ENCODE data around the gene ARHGEF7. TPM values are rescaled to one million over a fixed set of nuclear protein-coding genes. Genes with fewer than 3 reads are reported as not detected.

The ARHGEF7 gene
- total and polyA plus RNA-seq, 4 experiments from 2014 or later = 6.6 to 73.7 (median 40.7) TPM

DNA sequence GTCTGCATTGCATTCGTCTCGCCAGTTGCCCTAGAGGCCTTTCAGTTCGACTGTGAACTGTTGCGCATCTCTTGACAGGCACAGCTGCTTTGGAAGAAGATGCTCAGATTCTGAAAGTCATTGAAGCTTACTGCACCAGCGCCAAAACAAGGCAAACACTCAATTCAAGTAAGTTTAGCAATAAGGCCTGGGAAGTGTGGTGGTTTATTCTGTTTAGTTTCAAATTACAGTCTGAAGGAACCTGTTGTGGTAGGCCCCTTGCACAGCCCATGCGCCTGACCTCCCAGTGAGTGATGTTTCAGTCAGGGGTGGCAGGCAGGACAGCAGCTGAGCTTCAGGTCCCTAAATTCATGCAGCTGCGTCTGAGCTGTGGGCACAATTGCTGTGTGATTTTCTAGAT is 173.2 kb downstream of the ARHGEF7 start:
- peaks cover 42% of the 10 kb centered on the region for H3K36me3 ChIP-seq (ENCODE audit: insufficient read depth, low read length)
- no peak overlapping the region for H3K4me3 ChIP-seq (ENCODE audit: low read length in 2 of 2)
- no peaks in the 10 kb centered on the region for H3K27me3 ChIP-seq (ENCODE audit: insufficient read depth, low read length)
- H3K4me1 ChIP-seq (ENCODE audit: insufficient read depth, low read length) = no peaks in the 10 kb centered on the region
- H3K4me3 Mint-ChIP-seq = no peak overlapping the region
- H3K27me3 Mint-ChIP-seq = no peaks in the 10 kb centered on the region
- ChIA-PET POLR2A (ENCODE audit: partially characterized antibody) (no interaction called here), CTCF (ENCODE audit: partially characterized antibody) (no interaction called here)
- no peaks in the 10 kb centered on the region for H3K9me3 ChIP-seq (ENCODE audit: control insufficient read depth in 1 of 2, low read length in 2 of 2)
- H3K27ac Mint-ChIP-seq = no peak overlapping the region
- H3K4me1 Mint-ChIP-seq = peaks cover 0 to 9% (median 3%) of the 10 kb centered on the region in 4 donors
- DNase-seq = no peak
- no peaks in the 10 kb centered on the region for H3K9me3 Mint-ChIP-seq
- intact Hi-C loops (cut with micrococcal nuclease) = no loop called here
- no peak overlapping the region for H3K27ac ChIP-seq (ENCODE audit: low read depth, low read length)
- peaks cover 73 to 85% of the 10 kb centered on the region in 2 donors for H3K36me3 Mint-ChIP-seq

GRCh38 chr13:111289251-111289650 is 174.1 kb downstream of the ARHGEF7 start:
- no peak for DNase-seq
- no peak overlapping the region for H3K4me3 ChIP-seq (ENCODE audit: low read length in 2 of 2)
- H3K9me3 ChIP-seq (ENCODE audit: control insufficient read depth in 1 of 2, low read length in 2 of 2) = no peaks in the 10 kb centered on the region
- Mint-ChIP-seq H3K4me1 (peaks cover 4 to 17% (median 7%) of the 10 kb centered on the region in 4 donors), H3K9me3 (no peaks in the 10 kb centered on the region), H3K36me3 (peaks cover 71 to 85% of the 10 kb centered on the region in 2 donors), H3K27me3 (no peaks in the 10 kb centered on the region), H3K4me3 (no peak overlapping the region), H3K27ac (no peak overlapping the region)
- intact Hi-C loops (cut with micrococcal nuclease) = no loop called here
- no peak overlapping the region for H3K27ac ChIP-seq (ENCODE audit: low read depth, low read length)
- H3K27me3 ChIP-seq (ENCODE audit: insufficient read depth, low read length) = no peaks in the 10 kb centered on the region
- ChIA-PET CTCF (ENCODE audit: partially characterized antibody) (no interaction called here), POLR2A (ENCODE audit: partially characterized antibody) (no interaction called here)
- H3K4me1 ChIP-seq (ENCODE audit: insufficient read depth, low read length) = no peaks in the 10 kb centered on the region
- peaks cover 33% of the 10 kb centered on the region for H3K36me3 ChIP-seq (ENCODE audit: insufficient read depth, low read length)

- Mint-ChIP-seq H3K4me1 (peaks cover 24 to 40% (median 30%) of the 10 kb centered on the region in 4 donors), H3K4me3 (no peak overlapping the region), H3K27me3 (no peaks in the 10 kb centered on the region), H3K9me3 (no peaks in the 10 kb centered on the region), H3K27ac (peak overlapping the region in 3 of 7 donors; percentile 32 to 70 (median 61)), H3K36me3 (peaks cover 64 to 75% of the 10 kb centered on the region in 2 donors)
- ChIA-PET POLR2A (ENCODE audit: partially characterized antibody) (no interaction called here), CTCF (ENCODE audit: partially characterized antibody) (no interaction called here)
- DNase-seq = no peak
- Histone ChIP-seq H3K9me3 (ENCODE audit: control insufficient read depth in 1 of 2, low read length in 2 of 2) (no peaks in the 10 kb centered on the region), H3K4me1 (ENCODE audit: insufficient read depth, low read length) (peaks cover 20% of the 10 kb centered on the region), H3K36me3 (ENCODE audit: insufficient read depth, low read length) (peaks cover 15% of the 10 kb centered on the region), H3K4me3 (ENCODE audit: low read length in 2 of 2) (no peak overlapping the region), H3K27ac (ENCODE audit: low read depth, low read length) (no peak overlapping the region), H3K27me3 (ENCODE audit: insufficient read depth, low read length) (no peaks in the 10 kb centered on the region)
- intact Hi-C loops (cut with micrococcal nuclease) = no loop called here
These were observed 176.8 kb downstream of the ARHGEF7 start for GRCh38 chr13:111291908-111292307.

- H3K9me3 ChIP-seq (ENCODE audit: control insufficient read depth in 1 of 2, low read length in 2 of 2) = no peaks in the 10 kb centered on the region
- Mint-ChIP-seq H3K27ac (no peak overlapping the region), H3K4me1 (peaks cover 24 to 44% (median 37%) of the 10 kb centered on the region in 4 donors), H3K9me3 (no peaks in the 10 kb centered on the region), H3K4me3 (no peak overlapping the region), H3K36me3 (peaks cover 63 to 73% of the 10 kb centered on the region in 2 donors), H3K27me3 (no peaks in the 10 kb centered on the region)
- no peak overlapping the region for H3K27ac ChIP-seq (ENCODE audit: low read depth, low read length)
- no peaks in the 10 kb centered on the region for H3K27me3 ChIP-seq (ENCODE audit: insufficient read depth, low read length)
- POLR2A ChIA-PET (ENCODE audit: partially characterized antibody) = no interaction called here
- H3K4me1 ChIP-seq (ENCODE audit: insufficient read depth, low read length) = peaks cover 23% of the 10 kb centered on the region
- intact Hi-C loops (cut with micrococcal nuclease) = no loop called here
- CTCF ChIA-PET (ENCODE audit: partially characterized antibody) = no interaction called here
- DNase-seq = no peak
- H3K4me3 ChIP-seq (ENCODE audit: low read length in 2 of 2) = no peak overlapping the region
- peaks cover 9% of the 10 kb centered on the region for H3K36me3 ChIP-seq (ENCODE audit: insufficient read depth, low read length)
These were observed 177.8 kb downstream of the ARHGEF7 start for GRCh38 chr13:111292710-111293485.

DNA sequence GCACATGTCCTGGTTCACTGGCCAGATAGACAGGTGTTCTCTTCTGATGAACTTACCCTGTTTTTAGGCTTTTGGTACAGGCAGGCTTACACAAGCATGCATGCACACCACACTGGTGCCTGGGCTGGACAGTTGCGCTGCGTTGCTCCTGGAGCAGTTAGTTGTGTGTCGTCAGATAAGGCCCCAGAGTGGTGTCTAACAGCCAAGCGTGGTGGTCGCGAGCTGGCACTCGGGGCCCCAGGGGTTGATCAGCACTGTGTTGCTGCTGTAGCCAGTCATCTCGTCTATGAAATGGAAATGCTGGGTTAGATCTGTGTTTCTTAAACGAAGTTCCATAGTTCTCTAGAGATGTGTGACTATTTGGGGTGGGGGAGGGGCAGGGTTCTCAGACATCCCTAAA is 180.8 kb downstream of the ARHGEF7 start:
- no peaks in the 10 kb centered on the region for H3K27me3 ChIP-seq (ENCODE audit: insufficient read depth, low read length)
- peak overlapping the region in 2 of 7 donors; percentile 17 to 22 for H3K27ac Mint-ChIP-seq
- H3K4me1 Mint-ChIP-seq = peaks cover 24 to 44% (median 37%) of the 10 kb centered on the region in 4 donors
- no peaks in the 10 kb centered on the region for H3K9me3 ChIP-seq (ENCODE audit: control insufficient read depth in 1 of 2, low read length in 2 of 2)
- H3K27me3 Mint-ChIP-seq = no peaks in the 10 kb centered on the region
- intact Hi-C loops (cut with micrococcal nuclease) = no loop called here
- peak overlapping the region in 7 of 8 donors; percentile 5 to 49 (median 29) for H3K4me3 Mint-ChIP-seq
- no peaks in the 10 kb centered on the region for H3K9me3 Mint-ChIP-seq
- CTCF ChIA-PET (ENCODE audit: partially characterized antibody) = no interaction called here
- POLR2A ChIA-PET (ENCODE audit: partially characterized antibody) = no interaction called here
- H3K36me3 ChIP-seq (ENCODE audit: insufficient read depth, low read length) = no peaks in the 10 kb centered on the region
- peaks cover 23% of the 10 kb centered on the region for H3K4me1 ChIP-seq (ENCODE audit: insufficient read depth, low read length)
- no peak overlapping the region for H3K4me3 ChIP-seq (ENCODE audit: low read length in 2 of 2)
- peaks cover 59 to 74% of the 10 kb centered on the region in 2 donors for H3K36me3 Mint-ChIP-seq
- no peak overlapping the region for H3K27ac ChIP-seq (ENCODE audit: low read depth, low read length)
- no peak for DNase-seq

DNA sequence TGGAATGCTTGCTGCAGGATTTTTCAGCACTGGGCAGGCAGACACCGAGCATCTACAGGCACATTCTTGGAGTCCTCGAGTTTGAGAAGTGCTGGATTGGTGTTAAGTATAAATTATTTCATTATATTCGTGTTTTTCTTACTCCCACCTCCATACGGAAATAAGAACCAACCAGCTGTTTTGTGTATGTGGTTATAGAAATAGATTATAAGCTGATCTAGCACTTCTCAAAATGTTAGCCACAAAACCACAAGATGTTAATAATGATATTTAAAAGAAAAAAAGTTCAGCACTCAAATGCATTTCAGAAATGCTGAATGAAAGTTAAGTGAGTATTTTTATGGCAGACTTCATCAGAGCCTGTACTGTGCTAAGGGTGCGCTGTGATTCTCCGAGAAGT is 181.3 kb downstream of the ARHGEF7 start:
- H3K4me1 Mint-ChIP-seq = peaks cover 25 to 44% (median 37%) of the 10 kb centered on the region in 4 donors
- peaks cover 23% of the 10 kb centered on the region for H3K4me1 ChIP-seq (ENCODE audit: insufficient read depth, low read length)
- no peak overlapping the region for H3K4me3 Mint-ChIP-seq
- ChIA-PET CTCF (ENCODE audit: partially characterized antibody) (no interaction called here), POLR2A (ENCODE audit: partially characterized antibody) (no interaction called here)
- H3K36me3 Mint-ChIP-seq = peaks cover 63 to 73% of the 10 kb centered on the region in 2 donors
- DNase-seq = peak in 3 of 5 donors; percentile 14 to 24 (median 24)
- H3K27me3 Mint-ChIP-seq = no peaks in the 10 kb centered on the region
- no peaks in the 10 kb centered on the region for H3K27me3 ChIP-seq (ENCODE audit: insufficient read depth, low read length)
- H3K9me3 ChIP-seq (ENCODE audit: control insufficient read depth in 1 of 2, low read length in 2 of 2) = no peaks in the 10 kb centered on the region
- no peak overlapping the region for H3K27ac Mint-ChIP-seq
- no peak overlapping the region for H3K27ac ChIP-seq (ENCODE audit: low read depth, low read length)
- no peak overlapping the region for H3K4me3 ChIP-seq (ENCODE audit: low read length in 2 of 2)
- no peaks in the 10 kb centered on the region for H3K9me3 Mint-ChIP-seq
- intact Hi-C loops (cut with micrococcal nuclease) = no loop called here
- H3K36me3 ChIP-seq (ENCODE audit: insufficient read depth, low read length) = peaks cover 4% of the 10 kb centered on the region

DNA sequence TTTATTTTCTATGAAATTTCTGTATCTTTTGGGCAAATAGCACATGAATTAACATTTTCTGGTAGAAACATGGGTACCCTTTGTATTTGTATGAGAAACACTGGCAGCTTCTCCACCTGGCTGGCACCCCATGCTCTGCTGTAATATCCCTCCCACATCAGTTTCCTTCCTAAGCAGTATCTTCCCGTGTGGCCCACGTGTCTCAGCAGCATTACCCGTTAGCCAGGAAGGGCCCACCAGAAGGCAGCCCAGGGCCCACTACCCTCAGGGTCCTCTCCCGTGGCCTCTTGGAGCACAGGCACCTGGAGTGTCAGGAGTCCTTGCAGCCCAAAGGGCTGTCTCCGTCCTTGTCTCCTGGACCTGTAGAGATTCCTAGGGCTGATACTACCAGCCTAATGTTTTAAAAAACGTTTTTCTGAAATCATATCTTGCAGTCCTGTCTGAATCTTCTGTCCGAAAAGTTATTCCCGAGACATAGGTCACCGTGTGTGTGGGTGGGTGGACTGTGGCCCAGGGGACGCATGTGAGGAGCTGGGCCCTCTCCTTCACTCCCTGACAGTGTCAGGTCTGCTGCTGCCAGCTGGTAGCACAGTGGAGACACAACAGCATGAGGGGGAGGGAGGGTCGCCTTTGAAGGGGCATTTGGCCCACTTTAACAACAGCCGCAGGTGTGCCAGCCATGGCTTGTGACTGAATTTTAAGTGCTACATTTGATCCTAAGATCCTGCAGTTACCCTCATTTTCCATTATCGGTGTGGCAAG is 183.3 kb downstream of the ARHGEF7 start:
- H3K27ac Mint-ChIP-seq = no peak overlapping the region

More for the DNA sequence above, 183.3 kb downstream of the ARHGEF7 start:
- CTCF ChIA-PET (ENCODE audit: partially characterized antibody) = no interaction called here
- Mint-ChIP-seq H3K27me3 (no peaks in the 10 kb centered on the region), H3K4me1 (peaks cover 25 to 44% (median 30%) of the 10 kb centered on the region in 4 donors), H3K9me3 (no peaks in the 10 kb centered on the region), H3K4me3 (no peak overlapping the region), H3K36me3 (peaks cover 66 to 73% of the 10 kb centered on the region in 2 donors)
- no peak overlapping the region for H3K4me3 ChIP-seq (ENCODE audit: low read length in 2 of 2)
- no peak overlapping the region for H3K27ac ChIP-seq (ENCODE audit: low read depth, low read length)
- H3K27me3 ChIP-seq (ENCODE audit: insufficient read depth, low read length) = no peaks in the 10 kb centered on the region
- H3K4me1 ChIP-seq (ENCODE audit: insufficient read depth, low read length) = peaks cover 23% of the 10 kb centered on the region
- no peak for DNase-seq
- POLR2A ChIA-PET (ENCODE audit: partially characterized antibody) = interaction anchor here (0.6 kb wide), 1 partner anchor 583 kb away, joined by 3 read pairs; no protein-coding TSS in a partner anchor
- peaks cover 21% of the 10 kb centered on the region for H3K36me3 ChIP-seq (ENCODE audit: insufficient read depth, low read length)
- no peaks in the 10 kb centered on the region for H3K9me3 ChIP-seq (ENCODE audit: control insufficient read depth in 1 of 2, low read length in 2 of 2)
- intact Hi-C loops (cut with micrococcal nuclease) = no loop called here

All from CD4-positive, alpha-beta memory T cell (primary cell).